BLaER1 (cell line): ENCODE results near the gene EPHX1.

Experiments used
- H3K27ac ChIP-seq: shearing (Covaris generic); formaldehyde crosslinking; 2 replicates; pipeline ENCODE4 v1.8.1; 2022
- H3K27me3 ChIP-seq: shearing (Covaris generic); formaldehyde crosslinking; 2 replicates; pipeline ENCODE4 v1.8.1; 2022
- H3K36me3 ChIP-seq: shearing (Covaris generic); formaldehyde crosslinking; 2 replicates; pipeline ENCODE4 v1.8.1; 2022
- H3K4me1 ChIP-seq: shearing (Covaris generic); formaldehyde crosslinking; 2 replicates; pipeline ENCODE4 v1.8.1; 2022
- H3K4me2 ChIP-seq: shearing (Covaris generic); formaldehyde crosslinking; 2 replicates; pipeline ENCODE4 v1.8.1; 2022
- H3K4me3 ChIP-seq: shearing (Covaris generic); formaldehyde crosslinking; 2 replicates; pipeline ENCODE4 v1.8.1; 2022
- H3K9ac ChIP-seq: shearing (Covaris generic); formaldehyde crosslinking; 2 replicates; pipeline ENCODE4 v1.8.1; 2022
- H3K9me3 ChIP-seq: shearing (Covaris generic); formaldehyde crosslinking; 2 replicates; pipeline ENCODE4 v1.8.1; 2022
- H4K20me1 ChIP-seq: shearing (Covaris generic); formaldehyde crosslinking; 2 replicates; pipeline ENCODE4 v1.8.1; 2022
- Cebpa-rat ChIP-seq: shearing (Covaris generic); IDR thresholded peaks from 2 replicates; pipeline ENCODE4 v1.8.1; 2022

The EPHX1 gene

DNA sequence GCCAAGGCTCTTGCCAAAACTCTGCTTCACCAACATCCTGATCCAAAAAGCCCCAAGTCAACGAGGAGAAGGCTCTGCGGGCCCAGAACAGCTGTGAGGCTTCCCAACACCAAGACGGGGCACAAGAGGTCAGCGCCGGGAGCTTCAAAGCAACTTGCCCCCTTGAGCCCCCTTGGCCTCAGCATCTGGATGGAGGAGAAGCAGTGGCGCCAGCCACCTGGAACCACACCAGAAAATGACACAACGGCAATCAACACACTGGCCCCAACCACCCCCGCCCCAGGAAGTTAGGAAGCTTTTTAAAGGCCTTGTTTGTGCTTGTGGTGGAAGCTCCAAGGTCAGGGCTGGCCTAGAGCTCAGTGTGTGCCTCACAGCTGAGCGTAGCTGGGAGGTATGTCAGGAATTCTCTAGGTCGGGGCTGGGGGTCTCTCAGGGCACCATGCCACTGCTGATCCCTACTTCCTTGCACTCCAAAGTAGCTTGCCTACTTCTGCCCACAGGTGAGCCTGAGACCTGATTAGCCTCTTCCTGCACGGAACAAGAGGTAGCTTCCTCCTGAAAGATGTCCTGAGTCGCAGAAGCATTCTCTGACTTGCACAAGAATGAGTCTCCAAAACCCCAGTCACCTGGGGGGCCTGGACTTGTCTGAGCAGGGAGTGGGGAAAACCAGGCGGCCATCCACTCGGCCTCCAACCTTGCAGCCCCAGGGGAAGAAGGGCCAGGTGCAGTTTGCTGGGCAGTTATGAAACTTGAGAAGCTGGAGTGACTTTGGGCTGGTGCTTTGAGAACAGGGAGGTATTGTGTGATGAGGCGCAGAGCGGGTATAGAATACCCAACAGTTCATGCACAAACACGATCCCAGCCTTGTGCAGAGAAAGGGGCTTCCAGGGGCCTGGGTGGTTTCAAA lies 42.0 kb upstream of the EPHX1 start:
- no peak overlapping the region for H3K4me3 ChIP-seq
- no peaks in the 10 kb centered on the region for H3K36me3 ChIP-seq
- H3K27ac ChIP-seq = peak overlapping the region; percentile 72
- TF ChIP-seq Cebpa-rat = no peak
- no peaks in the 10 kb centered on the region for H4K20me1 ChIP-seq
- peak overlapping the region; percentile 74 for H3K4me2 ChIP-seq
- H3K4me1 ChIP-seq = peaks cover 57% of the 10 kb centered on the region
- peak overlapping the region; percentile 47; the same call in 1 of the 2 replicates for H3K9ac ChIP-seq
- no peaks in the 10 kb centered on the region for H3K9me3 ChIP-seq
- no peaks in the 10 kb centered on the region for H3K27me3 ChIP-seq

DNA sequence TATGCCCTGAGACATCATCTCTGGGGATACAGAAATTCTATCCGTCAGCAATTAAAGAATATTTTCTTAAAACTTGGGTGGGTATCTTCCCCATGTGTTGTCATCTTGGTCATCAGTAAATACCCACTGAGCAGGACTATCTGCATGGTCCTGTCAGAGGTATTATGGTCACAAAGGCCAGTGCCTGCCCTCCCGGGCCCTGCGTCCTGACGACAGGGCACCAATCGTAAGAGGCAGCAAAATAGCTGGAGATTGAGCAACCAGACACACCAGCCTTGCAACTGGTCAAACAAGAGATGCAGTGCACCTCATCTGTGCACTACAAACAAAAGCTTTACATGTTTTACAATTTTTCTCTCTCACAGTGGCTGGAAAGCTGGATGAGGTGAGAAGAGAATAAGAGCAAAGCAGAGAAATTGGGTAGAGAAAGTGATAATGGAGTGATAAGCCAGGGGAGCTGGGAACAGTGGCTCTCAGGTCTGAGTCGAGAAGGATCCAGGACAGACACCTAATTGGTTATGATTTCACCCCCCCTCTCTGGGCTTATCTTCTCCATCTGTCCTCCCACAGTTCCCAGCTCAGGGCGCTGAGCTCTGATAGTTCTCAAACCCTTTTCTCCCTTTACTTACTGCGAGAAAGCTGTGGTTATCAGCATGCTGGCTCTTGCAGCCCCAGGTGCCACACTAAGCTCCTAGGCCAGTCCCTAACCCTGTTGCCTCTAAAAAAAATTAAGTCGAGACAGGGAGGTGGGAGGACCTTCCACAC lies 41.1 kb upstream of the EPHX1 start:
- no peak for TF ChIP-seq Cebpa-rat
- Histone ChIP-seq H3K4me1 (peaks cover 57% of the 10 kb centered on the region), H3K9me3 (no peaks in the 10 kb centered on the region), H3K4me2 (peak overlapping the region; percentile 74), H3K9ac (no peak overlapping the region), H3K36me3 (no peaks in the 10 kb centered on the region), H3K27ac (0 out of 2 replicates have a peak overlapping the region, but pooled peaks have one; percentile 72), H3K27me3 (no peaks in the 10 kb centered on the region), H4K20me1 (no peaks in the 10 kb centered on the region), H3K4me3 (no peak overlapping the region)

DNA sequence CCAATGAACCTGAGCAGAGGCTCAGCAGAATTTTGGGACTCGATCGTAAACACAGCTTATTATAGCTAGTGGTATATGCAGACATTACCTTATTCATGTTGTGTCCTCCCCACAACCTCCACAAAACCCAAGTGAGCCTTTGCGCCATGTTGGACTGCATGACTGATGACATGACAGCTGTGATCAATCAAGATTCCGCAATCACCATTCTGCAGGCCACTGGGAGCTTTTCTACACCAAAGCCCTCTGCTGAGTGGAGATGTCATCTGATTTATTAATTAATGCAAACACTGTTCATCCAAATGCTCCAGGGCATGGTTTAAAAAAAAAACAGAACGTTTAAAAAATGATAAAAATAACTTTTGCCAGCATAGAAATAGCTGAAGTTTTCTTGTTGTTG lies 40.2 kb upstream of the EPHX1 start:
- Histone ChIP-seq H3K9me3 (peaks cover 1% of the 10 kb centered on the region), H3K4me2 (no peak overlapping the region), H3K9ac (no peak overlapping the region), H3K27ac (no peak overlapping the region), H3K4me3 (no peak overlapping the region), H3K27me3 (no peaks in the 10 kb centered on the region), H3K4me1 (peaks cover 50% of the 10 kb centered on the region), H3K36me3 (no peaks in the 10 kb centered on the region), H4K20me1 (no peaks in the 10 kb centered on the region)
- TF ChIP-seq Cebpa-rat = no peak

DNA sequence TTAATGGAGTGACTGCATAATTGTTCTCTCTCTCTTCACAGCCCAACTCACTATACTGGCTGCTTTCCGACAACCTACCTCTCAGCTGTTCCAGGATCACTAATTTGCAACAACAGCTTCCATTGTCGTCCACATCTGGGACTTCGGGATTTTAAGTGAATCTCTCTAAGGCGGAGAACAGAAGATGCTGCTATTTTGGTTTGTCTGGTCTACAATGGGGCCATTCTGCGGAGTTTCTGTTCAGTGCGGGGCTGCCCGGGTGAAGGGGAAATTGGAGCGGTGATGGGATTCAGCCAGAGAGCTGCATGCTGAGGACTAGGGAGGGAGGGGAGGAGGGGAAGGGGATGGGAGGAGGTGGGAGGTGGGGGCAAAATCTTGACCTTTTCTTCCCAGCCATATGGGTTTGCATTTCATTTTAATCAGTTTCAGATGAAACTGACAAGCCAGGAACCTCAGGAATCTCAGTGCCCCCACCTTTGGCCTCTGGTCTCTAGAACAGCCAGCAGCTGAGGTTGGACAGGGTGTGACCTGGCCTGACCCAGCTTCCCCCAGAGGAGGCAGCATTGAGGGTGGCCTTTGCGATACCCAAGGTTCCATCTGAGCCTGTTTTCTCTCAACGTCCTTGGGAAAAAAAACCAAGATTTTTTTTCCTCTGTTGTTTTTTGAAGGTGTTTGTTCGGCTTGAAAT lies 39.2 kb upstream of the EPHX1 start:
- peaks cover 5% of the 10 kb centered on the region for H3K9me3 ChIP-seq
- TF ChIP-seq Cebpa-rat = no peak
- H3K4me1 ChIP-seq = peaks cover 54% of the 10 kb centered on the region
- H3K9ac ChIP-seq = no peak overlapping the region
- no peak overlapping the region for H3K27ac ChIP-seq
- no peaks in the 10 kb centered on the region for H3K27me3 ChIP-seq
- H3K4me2 ChIP-seq = no peak overlapping the region
- H3K36me3 ChIP-seq = no peaks in the 10 kb centered on the region
- no peaks in the 10 kb centered on the region for H4K20me1 ChIP-seq
- H3K4me3 ChIP-seq = no peak overlapping the region

DNA sequence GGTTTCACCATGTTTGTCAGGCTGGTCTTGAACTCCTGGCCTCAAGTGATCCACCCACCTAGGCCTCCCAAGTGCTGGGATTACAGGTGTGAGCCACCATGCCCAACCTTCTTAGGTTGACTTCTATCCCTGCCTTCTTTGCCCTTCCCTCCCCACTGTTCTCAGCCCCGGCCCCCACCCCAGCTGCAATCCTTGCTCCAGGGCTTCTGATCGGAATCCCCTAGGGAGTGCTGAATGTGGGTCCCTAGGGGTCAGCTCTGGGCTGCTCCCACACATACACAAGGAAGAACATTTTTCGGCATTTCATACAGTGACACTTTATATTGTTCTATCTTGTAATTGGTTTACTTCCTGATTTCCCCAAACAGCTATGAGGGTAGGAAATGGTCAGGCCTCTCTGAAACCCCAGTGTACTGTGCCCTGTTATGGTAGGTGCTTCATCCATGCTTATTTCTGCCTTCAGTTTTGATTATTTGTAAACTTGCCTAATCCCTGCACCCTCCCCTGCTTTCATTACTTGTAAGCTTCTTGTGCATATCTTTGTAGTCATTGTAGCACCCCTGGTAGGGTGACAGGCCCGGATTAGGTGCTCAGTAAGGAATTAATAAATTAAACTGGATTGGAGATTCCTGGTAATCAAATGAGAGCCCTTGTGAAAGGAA lies 38.1 kb upstream of the EPHX1 start:
- Histone ChIP-seq H3K36me3 (no peaks in the 10 kb centered on the region), H3K27me3 (no peaks in the 10 kb centered on the region), H3K9me3 (peaks cover 5% of the 10 kb centered on the region), H3K27ac (no peak overlapping the region), H4K20me1 (no peaks in the 10 kb centered on the region), H3K4me1 (peaks cover 58% of the 10 kb centered on the region), H3K4me2 (peak overlapping the region; percentile 19; the same call in 1 of the 2 replicates), H3K9ac (no peak overlapping the region), H3K4me3 (no peak overlapping the region)
- no peak for TF ChIP-seq Cebpa-rat

DNA sequence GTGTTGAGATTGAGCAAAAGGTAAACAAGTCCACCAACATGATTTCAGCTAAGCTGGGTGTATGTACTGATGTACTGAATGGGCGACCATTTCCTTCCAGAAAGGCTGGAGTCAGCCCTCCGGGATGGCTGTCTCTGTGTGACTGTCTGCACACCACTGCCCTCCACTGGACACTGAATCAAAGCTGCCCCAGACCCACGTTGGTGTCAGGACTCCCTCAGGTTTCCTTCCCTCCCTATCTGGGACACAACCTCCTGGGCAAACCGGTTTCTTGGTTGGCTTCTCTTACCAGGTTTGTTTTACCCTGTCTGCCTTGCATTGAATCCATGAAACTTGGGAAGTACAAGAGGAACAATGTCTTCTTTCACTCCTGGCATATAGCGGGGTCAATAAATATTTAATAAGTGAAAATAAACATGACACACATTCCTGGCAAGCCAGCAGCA lies 37.6 kb upstream of the EPHX1 start:
- peaks cover 58% of the 10 kb centered on the region for H3K4me1 ChIP-seq
- no peak overlapping the region for H3K4me3 ChIP-seq
- H3K4me2 ChIP-seq = peak overlapping the region; percentile 19; the same call in 1 of the 2 replicates
- H3K27me3 ChIP-seq = no peaks in the 10 kb centered on the region
- no peaks in the 10 kb centered on the region for H3K36me3 ChIP-seq
- no peak for TF ChIP-seq Cebpa-rat
- no peak overlapping the region for H3K27ac ChIP-seq
- no peak overlapping the region for H3K9ac ChIP-seq
- no peaks in the 10 kb centered on the region for H4K20me1 ChIP-seq
- peaks cover 5% of the 10 kb centered on the region for H3K9me3 ChIP-seq

DNA sequence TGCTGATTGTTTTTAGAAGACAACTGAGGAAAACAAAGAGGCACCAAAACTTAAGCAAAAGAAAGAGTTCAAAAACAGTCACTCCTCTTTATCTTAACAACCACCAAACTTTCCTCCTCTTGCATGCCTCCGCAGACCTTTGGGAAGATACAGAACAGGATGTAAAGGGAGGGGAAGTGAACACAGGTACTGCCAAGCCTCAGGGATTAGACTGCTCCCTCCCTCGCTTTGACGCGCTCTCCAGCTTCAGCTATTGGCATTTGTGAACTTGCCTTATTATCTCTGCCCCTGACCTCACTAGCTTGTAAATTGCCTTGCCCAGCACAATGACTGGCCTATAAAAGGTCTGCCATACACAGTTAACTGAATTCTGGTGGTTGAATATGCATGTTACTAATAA lies 37.1 kb upstream of the EPHX1 start:
- Histone ChIP-seq H3K9me3 (peaks cover 5% of the 10 kb centered on the region), H4K20me1 (no peaks in the 10 kb centered on the region), H3K4me1 (peaks cover 53% of the 10 kb centered on the region), H3K27ac (no peak overlapping the region), H3K4me3 (no peak overlapping the region), H3K27me3 (no peaks in the 10 kb centered on the region), H3K9ac (no peak overlapping the region), H3K36me3 (no peaks in the 10 kb centered on the region), H3K4me2 (no peak overlapping the region)
- no peak for TF ChIP-seq Cebpa-rat

DNA sequence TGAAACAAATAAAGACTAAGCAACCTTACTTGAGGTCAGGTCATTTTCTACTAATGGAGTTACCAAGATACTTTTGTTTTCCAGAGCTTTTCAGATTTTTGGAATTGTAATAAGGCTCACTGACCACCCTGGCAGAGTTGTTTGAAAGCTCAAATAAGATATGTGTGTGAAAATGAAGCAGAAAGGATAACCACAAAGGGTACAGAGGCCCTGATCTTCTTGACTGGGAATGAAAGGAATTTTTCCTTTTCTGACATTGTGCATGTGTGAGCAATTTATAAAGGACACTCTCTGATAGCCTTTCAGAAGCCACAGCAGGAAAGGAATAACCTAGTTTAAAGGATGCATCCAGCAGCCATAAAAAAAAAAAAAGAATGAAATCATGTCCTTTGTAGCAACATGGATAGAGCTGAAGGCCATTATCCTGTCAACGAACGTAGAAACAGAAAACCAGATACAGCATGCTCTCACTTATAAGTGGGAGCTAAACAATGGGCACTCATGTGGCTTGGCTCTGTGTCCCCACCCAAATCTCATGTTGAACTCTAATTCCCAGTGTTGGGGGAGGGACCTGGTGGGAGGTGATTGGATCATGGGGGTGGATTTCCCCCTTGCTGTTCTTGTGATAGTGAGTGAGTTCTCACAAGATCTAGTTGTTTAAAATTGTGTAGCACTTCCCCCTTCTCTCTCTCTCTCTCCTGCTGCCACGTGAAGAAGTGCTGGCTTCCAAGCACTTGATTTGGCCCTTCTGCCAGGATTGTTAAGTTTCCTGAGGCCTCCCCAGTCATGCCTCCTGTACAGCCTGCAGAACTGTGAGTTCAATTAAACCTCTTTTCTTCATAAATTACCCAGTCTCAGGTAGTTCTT lies 35.4 kb upstream of the EPHX1 start:
- Histone ChIP-seq H3K36me3 (0 out of 2 replicates have a peak, but pooled peaks cover 4% of the 10 kb centered on the region), H3K9ac (no peak overlapping the region), H4K20me1 (peaks cover 5% of the 10 kb centered on the region; the same call in 1 of the 2 replicates), H3K4me1 (peaks cover 43% of the 10 kb centered on the region), H3K27ac (no peak overlapping the region), H3K4me2 (no peak overlapping the region), H3K4me3 (no peak overlapping the region), H3K27me3 (no peaks in the 10 kb centered on the region), H3K9me3 (peaks cover 5% of the 10 kb centered on the region)
- no peak for TF ChIP-seq Cebpa-rat
